ENCODE measurements around the gene UNCX.

GRCh38 chr7:1233333-1234048, 819 bp downstream of the UNCX start:
- TF ChIP-seq, protein P1, sequence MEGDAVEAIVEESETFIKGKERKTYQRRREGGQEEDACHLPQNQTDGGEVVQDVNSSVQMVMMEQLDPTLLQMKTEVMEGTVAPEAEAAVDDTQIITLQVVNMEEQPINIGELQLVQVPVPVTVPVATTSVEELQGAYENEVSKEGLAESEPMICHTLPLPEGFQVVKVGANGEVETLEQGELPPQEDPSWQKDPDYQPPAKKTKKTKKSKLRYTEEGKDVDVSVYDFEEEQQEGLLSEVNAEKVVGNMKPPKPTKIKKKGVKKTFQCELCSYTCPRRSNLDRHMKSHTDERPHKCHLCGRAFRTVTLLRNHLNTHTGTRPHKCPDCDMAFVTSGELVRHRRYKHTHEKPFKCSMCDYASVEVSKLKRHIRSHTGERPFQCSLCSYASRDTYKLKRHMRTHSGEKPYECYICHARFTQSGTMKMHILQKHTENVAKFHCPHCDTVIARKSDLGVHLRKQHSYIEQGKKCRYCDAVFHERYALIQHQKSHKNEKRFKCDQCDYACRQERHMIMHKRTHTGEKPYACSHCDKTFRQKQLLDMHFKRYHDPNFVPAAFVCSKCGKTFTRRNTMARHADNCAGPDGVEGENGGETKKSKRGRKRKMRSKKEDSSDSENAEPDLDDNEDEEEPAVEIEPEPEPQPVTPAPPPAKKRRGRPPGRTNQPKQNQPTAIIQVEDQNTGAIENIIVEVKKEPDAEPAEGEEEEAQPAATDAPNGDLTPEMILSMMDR (IDR thresholded peaks at IDR 0.05), result no peak
- no peak for TF ChIP-seq POLR2A (IDR thresholded peaks at IDR 0.05)
